ENCODE results near the gene RAVER2. TPM values are rescaled to one million over a fixed set of nuclear protein-coding genes. Genes with fewer than 3 reads are reported as not detected.

RAVER2 gene
- total RNA-seq, 1 donor from 2014 or later = 11.9 TPM

- peaks cover 76% of the 10 kb centered on the region for H3K36me3 Mint-ChIP-seq (ENCODE audit: low read depth, unreplicated experiment)
- H3K4me1 Mint-ChIP-seq (ENCODE audit: unreplicated experiment) = peaks cover 17% of the 10 kb centered on the region
- H3K27me3 Mint-ChIP-seq (ENCODE audit: unreplicated experiment) = peaks cover 3% of the 10 kb centered on the region
- TF ChIP-seq CTCF (IDR thresholded peaks at IDR 0.05; ENCODE audit: unreplicated experiment) = no peak
- DNase-seq (ENCODE audit: low spot score) = no peak
- H3K4me3 Mint-ChIP-seq (ENCODE audit: unreplicated experiment) = peak overlapping the region; percentile 23
- H3K27ac Mint-ChIP-seq (ENCODE audit: unreplicated experiment) = peak overlapping the region; percentile 27
- H3K9me3 Mint-ChIP-seq (ENCODE audit: unreplicated experiment) = no peaks in the 10 kb centered on the region
These were observed 91.9 kb downstream of the RAVER2 start for GRCh38 chr1:64836802-64837201.

- H3K27me3 Mint-ChIP-seq (ENCODE audit: unreplicated experiment) = peaks cover 7% of the 10 kb centered on the region
- H3K4me3 Mint-ChIP-seq (ENCODE audit: unreplicated experiment) = peak overlapping the region; percentile 7
- H3K27ac Mint-ChIP-seq (ENCODE audit: unreplicated experiment) = peak overlapping the region; percentile 13
- TF ChIP-seq CTCF (IDR thresholded peaks at IDR 0.05; ENCODE audit: unreplicated experiment) = no peak
- no peak for DNase-seq (ENCODE audit: low spot score)
- H3K36me3 Mint-ChIP-seq (ENCODE audit: low read depth, unreplicated experiment) = peaks cover 73% of the 10 kb centered on the region
- no peaks in the 10 kb centered on the region for H3K9me3 Mint-ChIP-seq (ENCODE audit: unreplicated experiment)
- H3K4me1 Mint-ChIP-seq (ENCODE audit: unreplicated experiment) = peaks cover 11% of the 10 kb centered on the region
These were observed 93.6 kb downstream of the RAVER2 start for GRCh38 chr1:64838486-64838885.

DNA sequence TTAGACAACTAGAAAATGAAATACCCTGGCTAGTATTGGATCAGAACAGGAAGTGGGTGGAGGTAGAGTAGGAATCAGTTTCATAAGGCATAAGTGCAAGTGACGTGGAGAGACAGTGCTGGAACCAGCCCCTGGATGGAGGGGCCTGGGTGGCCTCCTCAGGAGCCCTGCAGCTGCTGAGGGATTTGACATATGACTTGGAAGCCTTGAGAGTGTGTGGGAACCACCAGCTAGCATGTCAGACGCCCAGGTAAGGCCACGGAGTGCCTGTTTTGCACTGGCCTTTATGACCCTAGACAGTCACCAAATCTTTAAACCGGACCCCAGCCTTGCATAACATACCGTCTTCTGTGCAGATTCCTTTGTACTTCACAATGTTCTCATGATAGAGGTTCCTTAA, 94.4 kb downstream of the RAVER2 start:
- TF ChIP-seq CTCF (IDR thresholded peaks at IDR 0.05; ENCODE audit: unreplicated experiment) = no peak
- Mint-ChIP-seq H3K9me3 (ENCODE audit: unreplicated experiment) (no peaks in the 10 kb centered on the region), H3K27me3 (ENCODE audit: unreplicated experiment) (peaks cover 7% of the 10 kb centered on the region), H3K4me3 (ENCODE audit: unreplicated experiment) (no peak overlapping the region), H3K36me3 (ENCODE audit: low read depth, unreplicated experiment) (peaks cover 73% of the 10 kb centered on the region), H3K27ac (ENCODE audit: unreplicated experiment) (no peak overlapping the region), H3K4me1 (ENCODE audit: unreplicated experiment) (peaks cover 8% of the 10 kb centered on the region)
- DNase-seq (ENCODE audit: low spot score) = no peak

GRCh38 chr1:64839732-64840405, 95.0 kb downstream of the RAVER2 start:
- Mint-ChIP-seq H3K4me1 (ENCODE audit: unreplicated experiment) (peaks cover 7% of the 10 kb centered on the region), H3K4me3 (ENCODE audit: unreplicated experiment) (no peak overlapping the region), H3K9me3 (ENCODE audit: unreplicated experiment) (no peaks in the 10 kb centered on the region), H3K27ac (ENCODE audit: unreplicated experiment) (no peak overlapping the region), H3K36me3 (ENCODE audit: low read depth, unreplicated experiment) (peaks cover 77% of the 10 kb centered on the region), H3K27me3 (ENCODE audit: unreplicated experiment) (peaks cover 7% of the 10 kb centered on the region)
- TF ChIP-seq CTCF (IDR thresholded peaks at IDR 0.05; ENCODE audit: unreplicated experiment) = no peak
- no peak for DNase-seq (ENCODE audit: low spot score)

- DNase-seq (ENCODE audit: low spot score) = no peak
- peaks cover 72% of the 10 kb centered on the region for H3K36me3 Mint-ChIP-seq (ENCODE audit: low read depth, unreplicated experiment)
- H3K27me3 Mint-ChIP-seq (ENCODE audit: unreplicated experiment) = peaks cover 7% of the 10 kb centered on the region
- H3K4me1 Mint-ChIP-seq (ENCODE audit: unreplicated experiment) = peaks cover 7% of the 10 kb centered on the region
- H3K27ac Mint-ChIP-seq (ENCODE audit: unreplicated experiment) = no peak overlapping the region
- peak overlapping the region; percentile 27 for H3K4me3 Mint-ChIP-seq (ENCODE audit: unreplicated experiment)
- no peaks in the 10 kb centered on the region for H3K9me3 Mint-ChIP-seq (ENCODE audit: unreplicated experiment)
- no peak for TF ChIP-seq CTCF (IDR thresholded peaks at IDR 0.05; ENCODE audit: unreplicated experiment)
These were observed 96.6 kb downstream of the RAVER2 start for GRCh38 chr1:64841330-64842065.

Data from endothelial cell (in vitro differentiated cells).